Upper lobe of right lung (tissue), 1 donor: Measurements from ENCODE around the gene DNMT3B. TPM values are rescaled to one million over a fixed set of nuclear protein-coding genes. Genes with fewer than 3 reads are reported as not detected.

Source experiments
- ATAC-seq: fragments of 200-7000 bp; cut with Tn5 transposase; one replicate; pipeline ENCODE4 v1.9.1; 2020; ENCODE audit warnings: mild to moderate bottlenecking, moderate library complexity
- DNase-seq: peaks from one replicate; pipeline ENCODE4 v3.0.0-alpha.2; 2020
- H3K27ac ChIP-seq: fragments of 200-600 bp; one replicate; pipeline ENCODE4 v1.8.0; 2022
- H3K27me3 ChIP-seq: fragments of 200-600 bp; one replicate; pipeline ENCODE4 v1.8.0; 2022; ENCODE audit warnings: mild to moderate bottlenecking
- H3K36me3 ChIP-seq: fragments of 200-600 bp; one replicate; pipeline ENCODE4 v1.8.0; 2022
- H3K4me1 ChIP-seq: fragments of 200-600 bp; one replicate; pipeline ENCODE4 v1.8.0; 2022
- H3K4me3 ChIP-seq: fragments of 200-600 bp; one replicate; pipeline ENCODE4 v1.8.0; 2022; ENCODE audit warnings: mild to moderate bottlenecking
- H3K9me3 ChIP-seq: fragments of 200-600 bp; one replicate; pipeline ENCODE4 v1.8.0; 2022
- CTCF ChIP-seq: fragments of 200-600 bp; IDR thresholded peaks from one replicate; pipeline ENCODE4 v1.8.0; 2022; ENCODE audit warnings: antibody characterized with exemption
- intact Hi-C: fragments of 100-400 bp; cut with DNase I; formaldehyde crosslinking; loops from one replicate; pipeline ENCODE4 v1.11.0; 2022
- total RNA-seq: library from RNA; stranded (reverse); fragmentation: NEBNext Ultra II Directional; extraction: Animal tissue kit (Norgen Biotek cat#: 25700); gene quantifications from one replicate; pipeline ENCODE4 v1.2.1, GENCODE V29; 2021
- donor health status: DM: no; HTN: yes; CAD: no; lungs with severe emphysema.

Gene DNMT3B
- total RNA-seq, 1 donor from 2014 or later = 0.84 TPM

- Histone ChIP-seq H3K27me3 (no peaks in the 10 kb centered on the region), H3K27ac (no peak overlapping the region), H3K36me3 (no peaks in the 10 kb centered on the region), H3K4me3 (no peak overlapping the region), H3K9me3 (no peaks in the 10 kb centered on the region), H3K4me1 (peaks cover 7% of the 10 kb centered on the region)
- intact Hi-C loops = loop anchor here (5.0 kb wide), 1 partner anchor 105 kb away; the partner anchor contains the start of gene C20orf203
- ATAC-seq (peak; percentile 69), DNase-seq (no peak)
- TF ChIP-seq CTCF = no peak
These were observed 15.2 kb downstream of the DNMT3B start for GRCh38 chr20:32777177-32777956.

GRCh38 chr20:32779500-32780211, 17.5 kb downstream of the DNMT3B start:
- Histone ChIP-seq H3K9me3 (no peaks in the 10 kb centered on the region), H3K4me3 (no peak overlapping the region), H3K27ac (no peak overlapping the region), H3K27me3 (no peaks in the 10 kb centered on the region), H3K36me3 (no peaks in the 10 kb centered on the region), H3K4me1 (peaks cover 7% of the 10 kb centered on the region)
- TF ChIP-seq CTCF = no peak
- no peak for DNase-seq
- intact Hi-C loops = loop anchor here (5.0 kb wide), 1 partner anchor 107 kb away; the partner anchor contains the start of gene C20orf203
- no peak for ATAC-seq

GRCh38 chr20:32780278-32780677, 18.1 kb downstream of the DNMT3B start:
- no peak for TF ChIP-seq CTCF
- Histone ChIP-seq H3K9me3 (no peaks in the 10 kb centered on the region), H3K4me3 (no peak overlapping the region), H3K4me1 (peaks cover 7% of the 10 kb centered on the region), H3K27me3 (no peaks in the 10 kb centered on the region), H3K36me3 (no peaks in the 10 kb centered on the region), H3K27ac (no peak overlapping the region)
- ATAC-seq = no peak
- intact Hi-C loops = no loop called here
- DNase-seq = no peak

GRCh38 chr20:32780749-32781655, 18.8 kb downstream of the DNMT3B start:
- no peak for TF ChIP-seq CTCF
- no peak overlapping the region for H3K4me3 ChIP-seq
- H3K27me3 ChIP-seq = no peaks in the 10 kb centered on the region
- no peaks in the 10 kb centered on the region for H3K36me3 ChIP-seq
- DNase-seq = no peak
- ATAC-seq = no peak
- no peaks in the 10 kb centered on the region for H3K9me3 ChIP-seq
- H3K27ac ChIP-seq = no peak overlapping the region
- intact Hi-C loops = no loop called here
- peaks cover 7% of the 10 kb centered on the region for H3K4me1 ChIP-seq

- no peaks in the 10 kb centered on the region for H3K9me3 ChIP-seq
- no peak for TF ChIP-seq CTCF
- no peaks in the 10 kb centered on the region for H3K36me3 ChIP-seq
- intact Hi-C loops = no loop called here
- no peak overlapping the region for H3K27ac ChIP-seq
- H3K4me1 ChIP-seq = no peaks in the 10 kb centered on the region
- H3K4me3 ChIP-seq = no peak overlapping the region
- ATAC-seq (peak; percentile 50), DNase-seq (no peak)
- no peaks in the 10 kb centered on the region for H3K27me3 ChIP-seq
These were observed 22.3 kb downstream of the DNMT3B start for GRCh38 chr20:32784369-32785080.
